K562 (cell line): Measurements from ENCODE around the gene EML5. TPM values are rescaled to one million over a fixed set of nuclear protein-coding genes. Genes with fewer than 3 reads are reported as not detected.

Experiments
- ATF7 ChIP-seq: fragments of 450-650 bp; IDR thresholded peaks from 2 replicates; pipeline ENCODE4 v1.7.1; 2014; ENCODE audit warnings: mild to moderate bottlenecking, moderate library complexity
- CCNT2 ChIP-seq: IDR thresholded peaks from 2 replicates; pipeline ENCODE4 v1.6.1; 2011; ENCODE audit warnings: borderline replicate concordance, low read depth, mild to moderate bottlenecking, moderate library complexity, mixed read lengths, low read length; ENCODE audit not compliant: insufficient read length; ENCODE audit errors: extremely low read depth
- CHD2 ChIP-seq: IDR thresholded peaks from 2 replicates; pipeline ENCODE4 v1.6.1; 2011; ENCODE audit warnings: low read depth, low read length
- MCM7 ChIP-seq, 2 experiments: fragments of 450-650 bp; IDR thresholded peaks; 2 replicates each; pipeline ENCODE4 v1.6.1; 2016 to 2018
- MED1 ChIP-seq: sonication (generic); formaldehyde crosslinking; IDR thresholded peaks from 2 replicates; pipeline ENCODE4 v1.8.1; 2023; ENCODE audit warnings: missing genetic modification reagents, borderline replicate concordance
- RBM25 ChIP-seq: fragments of 200-400 bp; formaldehyde crosslinking; IDR thresholded peaks from 2 replicates; pipeline ENCODE4 v1.6.1; 2018; ENCODE audit warnings: low read length, low read depth, moderate library complexity; ENCODE audit not compliant: severe bottlenecking
- RFX5 ChIP-seq: IDR thresholded peaks from 2 replicates; pipeline ENCODE4 v1.6.1; 2011; ENCODE audit warnings: low read depth, mild to moderate bottlenecking, improper control_type of control experiment, low read length
- TBP ChIP-seq: optimal IDR thresholded peaks from 2 replicates; pipeline ENCODE3; 2011; ENCODE audit warnings: low read depth, low read length, improper control_type of control experiment
- ZNF165 ChIP-seq: fragments of 250-450 bp; sonication (Bioruptor Pico); IDR thresholded peaks from 2 replicates; pipeline ENCODE4 v1.4.0; 2020; ENCODE audit warnings: borderline replicate concordance
- ZNF280A ChIP-seq: fragments of 450-650 bp; IDR thresholded peaks from 2 replicates; pipeline ENCODE4 v1.6.1; 2018; ENCODE audit warnings: mild to moderate bottlenecking, low read depth; ENCODE audit not compliant: partially characterized antibody
- ZNF639 ChIP-seq, 2 experiments: fragments of 200-800 bp in 1 of 2; sonication (Bioruptor generic) in 1 of 2; sonication (generic) in 1 of 2; formaldehyde crosslinking in 1 of 2; IDR thresholded peaks in 1 of 2; conservative IDR thresholded peaks in 1 of 2; 2 replicates each; pipeline versions ENCODE4 v1.5.0 to v1.6.1; 2016 to 2020; ENCODE audit warnings: missing compliant biosample characterization in 1 of 2, missing genetic modification characterization in 1 of 2, missing genetic modification reagents in 1 of 2
- polyA plus RNA-seq, 8 experiments: library from polyadenylated mRNA; depleted of rRNA in 4 of 8; stranded (reverse) in 5 of 8; unstranded in 3 of 8; fragments of >200 nt; fragmentation: Nextera tagmentation in 2 of 8; fragmentation: Illumina TruSeq in 1 of 8; extraction: Ambion mirVana in 2 of 8; extraction: Trizol in 1 of 8; gene quantifications; 2 replicates each; pipeline versions ENCODE4 v1.2.1 to v1.2.3, GENCODE V29; 2011 to 2014; ENCODE audit warnings: inconsistent platforms in 1 of 8, missing spikeins in 1 of 8
- total RNA-seq, 7 experiments: library from RNA; depleted of rRNA in 6 of 7; stranded (reverse); fragments of >200 nt in 6 of 7; fragmentation: Illumina TruSeq in 2 of 7; extraction: Trizol in 2 of 7; gene quantifications; 2 replicates each; pipeline versions ENCODE4 v1.2.1 to v1.2.3, GENCODE V29; 2011 to 2021; ENCODE audit warnings: low replicate concordance in 1 of 7
- TF ChIP-seq, protein P1 (sequence below): sonication (generic); formaldehyde crosslinking; IDR thresholded peaks from 2 replicates; pipeline ENCODE4 v1.8.0; 2022; ENCODE audit warnings: mild to moderate bottlenecking, missing genetic modification reagents
- TF ChIP-seq, protein P2 (sequence below): sonication (generic); formaldehyde crosslinking; IDR thresholded peaks from 2 replicates; pipeline ENCODE4 v1.8.1; 2023; ENCODE audit warnings: mild to moderate bottlenecking, missing genetic modification reagents
- TF ChIP-seq, protein P3 (sequence below): fragments of 250-450 bp; sonication (Bioruptor Pico); IDR thresholded peaks from 2 replicates; pipeline ENCODE4 v1.5.0; 2022; ENCODE audit warnings: mild to moderate bottlenecking

The EML5 gene
- total and polyA plus RNA-seq, 9 of the 15 experiments (the other 6 are each of a cell fraction or from before 2014, with no cell fraction given), result 0.06 to 0.34 (median 0.22) TPM

GRCh38 chr14:88562831-88563686 is 229.7 kb downstream of the EML5 start, which contains the start of gene ZC3H14 (continued):
- TF ChIP-seq, protein P1, sequence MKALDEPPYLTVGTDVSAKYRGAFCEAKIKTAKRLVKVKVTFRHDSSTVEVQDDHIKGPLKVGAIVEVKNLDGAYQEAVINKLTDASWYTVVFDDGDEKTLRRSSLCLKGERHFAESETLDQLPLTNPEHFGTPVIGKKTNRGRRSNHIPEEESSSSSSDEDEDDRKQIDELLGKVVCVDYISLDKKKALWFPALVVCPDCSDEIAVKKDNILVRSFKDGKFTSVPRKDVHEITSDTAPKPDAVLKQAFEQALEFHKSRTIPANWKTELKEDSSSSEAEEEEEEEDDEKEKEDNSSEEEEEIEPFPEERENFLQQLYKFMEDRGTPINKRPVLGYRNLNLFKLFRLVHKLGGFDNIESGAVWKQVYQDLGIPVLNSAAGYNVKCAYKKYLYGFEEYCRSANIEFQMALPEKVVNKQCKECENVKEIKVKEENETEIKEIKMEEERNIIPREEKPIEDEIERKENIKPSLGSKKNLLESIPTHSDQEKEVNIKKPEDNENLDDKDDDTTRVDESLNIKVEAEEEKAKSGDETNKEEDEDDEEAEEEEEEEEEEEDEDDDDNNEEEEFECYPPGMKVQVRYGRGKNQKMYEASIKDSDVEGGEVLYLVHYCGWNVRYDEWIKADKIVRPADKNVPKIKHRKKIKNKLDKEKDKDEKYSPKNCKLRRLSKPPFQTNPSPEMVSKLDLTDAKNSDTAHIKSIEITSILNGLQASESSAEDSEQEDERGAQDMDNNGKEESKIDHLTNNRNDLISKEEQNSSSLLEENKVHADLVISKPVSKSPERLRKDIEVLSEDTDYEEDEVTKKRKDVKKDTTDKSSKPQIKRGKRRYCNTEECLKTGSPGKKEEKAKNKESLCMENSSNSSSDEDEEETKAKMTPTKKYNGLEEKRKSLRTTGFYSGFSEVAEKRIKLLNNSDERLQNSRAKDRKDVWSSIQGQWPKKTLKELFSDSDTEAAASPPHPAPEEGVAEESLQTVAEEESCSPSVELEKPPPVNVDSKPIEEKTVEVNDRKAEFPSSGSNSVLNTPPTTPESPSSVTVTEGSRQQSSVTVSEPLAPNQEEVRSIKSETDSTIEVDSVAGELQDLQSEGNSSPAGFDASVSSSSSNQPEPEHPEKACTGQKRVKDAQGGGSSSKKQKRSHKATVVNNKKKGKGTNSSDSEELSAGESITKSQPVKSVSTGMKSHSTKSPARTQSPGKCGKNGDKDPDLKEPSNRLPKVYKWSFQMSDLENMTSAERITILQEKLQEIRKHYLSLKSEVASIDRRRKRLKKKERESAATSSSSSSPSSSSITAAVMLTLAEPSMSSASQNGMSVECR (CRISPR knock-in tag), result peak; percentile 53; the same call in 1 of the 2 replicates
- TF ChIP-seq MCM7 (IDR thresholded peaks at IDR 0.05) (no peak), ATF7 (peak; percentile 28; the same call in 1 of the 2 replicates), TBP (peak; percentile 45), RFX5 (no peak), RBM25 (no peak), ZNF639 (CRISPR knock-in tag; conservative IDR thresholded peaks at IDR 0.05 in 1 of 2, IDR thresholded peaks at IDR 0.05 in 1 of 2) (0 out of 4 replicates have a peak, but pooled peaks of 1 of the 2 experiments have one; percentile 38), ZNF165 (no peak), CHD2 (no peak), MED1 (CRISPR knock-in tag) (no peak), ZNF280A (no peak), CCNT2 (peak; percentile 16)
- TF ChIP-seq, protein P2, sequence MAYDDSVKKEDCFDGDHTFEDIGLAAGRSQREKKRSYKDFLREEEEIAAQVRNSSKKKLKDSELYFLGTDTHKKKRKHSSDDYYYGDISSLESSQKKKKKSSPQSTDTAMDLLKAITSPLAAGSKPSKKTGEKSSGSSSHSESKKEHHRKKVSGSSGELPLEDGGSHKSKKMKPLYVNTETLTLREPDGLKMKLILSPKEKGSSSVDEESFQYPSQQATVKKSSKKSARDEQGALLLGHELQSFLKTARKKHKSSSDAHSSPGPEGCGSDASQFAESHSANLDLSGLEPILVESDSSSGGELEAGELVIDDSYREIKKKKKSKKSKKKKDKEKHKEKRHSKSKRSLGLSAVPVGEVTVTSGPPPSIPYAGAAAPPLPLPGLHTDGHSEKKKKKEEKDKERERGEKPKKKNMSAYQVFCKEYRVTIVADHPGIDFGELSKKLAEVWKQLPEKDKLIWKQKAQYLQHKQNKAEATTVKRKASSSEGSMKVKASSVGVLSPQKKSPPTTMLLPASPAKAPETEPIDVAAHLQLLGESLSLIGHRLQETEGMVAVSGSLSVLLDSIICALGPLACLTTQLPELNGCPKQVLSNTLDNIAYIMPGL, result peak; percentile 67
- TF ChIP-seq, protein P3, sequence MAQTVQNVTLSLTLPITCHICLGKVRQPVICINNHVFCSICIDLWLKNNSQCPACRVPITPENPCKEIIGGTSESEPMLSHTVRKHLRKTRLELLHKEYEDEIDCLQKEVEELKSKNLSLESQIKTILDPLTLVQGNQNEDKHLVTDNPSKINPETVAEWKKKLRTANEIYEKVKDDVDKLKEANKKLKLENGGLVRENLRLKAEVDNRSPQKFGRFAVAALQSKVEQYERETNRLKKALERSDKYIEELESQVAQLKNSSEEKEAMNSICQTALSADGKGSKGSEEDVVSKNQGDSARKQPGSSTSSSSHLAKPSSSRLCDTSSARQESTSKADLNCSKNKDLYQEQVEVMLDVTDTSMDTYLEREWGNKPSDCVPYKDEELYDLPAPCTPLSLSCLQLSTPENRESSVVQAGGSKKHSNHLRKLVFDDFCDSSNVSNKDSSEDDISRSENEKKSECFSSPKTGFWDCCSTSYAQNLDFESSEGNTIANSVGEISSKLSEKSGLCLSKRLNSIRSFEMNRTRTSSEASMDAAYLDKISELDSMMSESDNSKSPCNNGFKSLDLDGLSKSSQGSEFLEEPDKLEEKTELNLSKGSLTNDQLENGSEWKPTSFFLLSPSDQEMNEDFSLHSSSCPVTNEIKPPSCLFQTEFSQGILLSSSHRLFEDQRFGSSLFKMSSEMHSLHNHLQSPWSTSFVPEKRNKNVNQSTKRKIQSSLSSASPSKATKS (CRISPR knock-in tag), result no peak
